GM18873 (cell line): ENCODE results near the gene RPUSD4.

Source experiments
- ATAC-seq: cut with Tn5 transposase; IDR thresholded peaks from one replicate; pipeline ENCODE4 v1.9.1; 2021; ENCODE audit warnings: mild to moderate bottlenecking, moderate library complexity, moderate number of reproducible peaks; ENCODE audit not compliant: unreplicated experiment, low FRiP score

RPUSD4 gene

DNA sequence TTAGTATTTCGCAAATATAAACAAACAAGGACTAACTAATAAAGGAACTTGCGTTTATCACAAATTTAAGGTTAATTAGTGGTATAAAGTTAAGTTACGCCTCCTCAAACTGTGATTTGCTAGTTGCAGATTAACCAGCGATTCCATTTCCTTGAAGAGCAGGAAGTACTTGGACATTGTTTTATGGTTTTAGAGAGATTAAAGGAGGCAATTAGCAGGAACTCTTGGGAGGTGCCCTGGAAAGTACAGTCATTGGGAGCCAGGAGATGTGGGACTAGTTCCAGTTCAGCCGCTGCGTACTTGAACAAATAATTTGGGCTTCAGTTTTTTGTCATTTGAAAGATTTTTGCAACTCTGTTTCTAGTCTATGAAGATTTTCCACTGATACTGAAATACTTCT lies 3.4 kb upstream of the RPUSD4 start:
- ATAC-seq, result no peak

DNA sequence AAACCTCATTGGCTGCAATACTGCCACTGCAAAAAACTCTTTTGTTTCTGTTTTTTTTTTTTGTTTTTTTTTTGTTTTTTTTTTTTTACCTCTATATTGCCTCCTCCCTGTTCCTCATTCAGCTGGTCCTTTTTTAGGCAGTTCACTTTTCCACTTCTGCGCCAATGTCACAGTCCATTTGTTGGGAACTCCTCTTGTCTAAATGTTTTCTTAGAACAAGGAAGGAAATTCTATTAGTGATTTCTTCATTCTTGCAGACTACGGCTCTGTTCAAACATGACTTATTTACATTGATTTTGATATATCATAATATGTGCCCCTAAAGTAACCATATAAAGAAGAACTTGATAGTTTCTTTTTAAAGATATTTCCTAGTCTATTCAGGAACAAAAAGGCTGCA lies 3.0 kb upstream of the RPUSD4 start:
- no peak for ATAC-seq

DNA sequence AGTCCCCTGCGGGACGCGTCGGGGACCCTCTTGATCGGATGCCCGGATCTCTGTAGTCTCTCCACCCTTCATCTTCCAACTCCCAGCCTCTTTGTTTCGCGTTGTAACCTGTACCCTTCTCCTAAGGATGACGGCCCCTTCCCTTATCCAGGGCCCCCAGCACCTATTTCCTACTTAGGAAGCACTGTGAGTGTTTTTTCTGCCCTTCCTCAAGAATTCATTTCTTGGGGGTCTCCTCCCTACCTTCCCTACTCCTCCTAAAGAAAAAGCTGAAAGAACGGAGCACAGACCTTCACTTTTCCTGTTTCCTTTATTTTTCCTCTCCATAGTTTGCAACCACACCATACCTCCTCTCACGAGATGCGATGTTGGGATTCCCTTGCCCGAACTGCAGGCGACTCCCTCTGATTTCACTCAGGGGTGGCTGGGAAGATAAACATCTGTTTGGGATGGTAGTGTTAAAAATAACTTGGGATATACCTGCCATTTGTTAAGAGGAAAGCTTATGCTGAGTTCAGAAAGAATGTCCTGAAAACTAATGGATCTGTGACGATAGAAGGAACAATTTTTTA lies 725 bp upstream of the RPUSD4 start:
- no peak for ATAC-seq

DNA sequence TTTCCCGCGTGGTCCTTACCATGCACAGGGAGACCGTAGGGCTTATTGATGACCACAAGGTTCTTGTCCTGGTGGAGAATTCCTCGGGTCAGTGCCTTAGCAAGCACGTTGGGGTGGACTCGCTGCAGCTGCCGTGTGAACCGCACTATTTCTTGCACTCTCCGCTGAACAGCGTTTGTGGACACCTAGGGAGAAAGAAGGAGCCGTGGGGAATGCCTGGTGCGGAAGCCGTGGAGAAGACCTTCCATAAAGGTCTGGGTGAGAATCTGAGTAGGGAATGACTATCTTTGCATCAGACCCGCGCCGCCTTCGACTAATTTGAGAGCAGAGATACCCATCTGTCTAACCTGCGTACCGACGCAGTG lies 597 bp downstream of the RPUSD4 start:
- no peak for ATAC-seq

DNA sequence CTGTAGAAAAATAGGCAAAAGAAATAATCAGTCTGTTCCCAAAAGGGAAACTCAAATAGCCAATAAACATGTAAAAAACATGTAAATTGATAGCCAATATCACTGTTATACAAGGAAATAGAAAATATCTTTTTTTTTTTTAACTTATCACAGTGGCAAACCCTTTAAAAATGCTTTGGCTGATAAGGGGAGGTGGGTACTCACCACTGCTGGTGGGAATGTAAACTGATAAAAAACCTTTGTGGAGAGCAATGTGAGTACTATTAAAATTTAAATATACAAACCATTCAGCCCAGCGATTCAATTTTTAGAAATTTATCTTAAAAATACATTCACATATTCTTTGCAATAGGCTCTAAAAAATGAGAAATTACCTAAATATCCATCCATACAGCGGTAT lies 3.6 kb downstream of the RPUSD4 start:
- ATAC-seq, result no peak

DNA sequence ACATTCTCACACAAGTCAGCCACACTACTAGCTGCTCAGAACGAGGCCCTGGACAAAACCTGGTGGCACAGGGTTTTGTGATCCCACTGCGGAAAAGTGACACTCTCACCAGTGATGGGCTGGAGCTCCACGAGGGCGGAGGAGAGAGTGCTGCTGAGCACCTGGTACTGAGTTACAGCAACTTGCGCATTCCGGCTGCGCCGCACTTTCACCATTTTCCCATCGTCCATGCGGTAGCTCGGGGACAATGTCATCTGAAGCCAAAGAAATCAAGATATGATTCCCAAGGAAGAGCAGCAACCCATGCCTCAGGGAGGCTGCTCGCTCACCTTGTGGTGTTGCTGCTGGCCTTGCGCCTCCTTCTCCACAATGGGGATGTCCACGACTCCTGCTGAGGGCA lies 6.1 kb downstream of the RPUSD4 start:
- ATAC-seq, result no peak

DNA sequence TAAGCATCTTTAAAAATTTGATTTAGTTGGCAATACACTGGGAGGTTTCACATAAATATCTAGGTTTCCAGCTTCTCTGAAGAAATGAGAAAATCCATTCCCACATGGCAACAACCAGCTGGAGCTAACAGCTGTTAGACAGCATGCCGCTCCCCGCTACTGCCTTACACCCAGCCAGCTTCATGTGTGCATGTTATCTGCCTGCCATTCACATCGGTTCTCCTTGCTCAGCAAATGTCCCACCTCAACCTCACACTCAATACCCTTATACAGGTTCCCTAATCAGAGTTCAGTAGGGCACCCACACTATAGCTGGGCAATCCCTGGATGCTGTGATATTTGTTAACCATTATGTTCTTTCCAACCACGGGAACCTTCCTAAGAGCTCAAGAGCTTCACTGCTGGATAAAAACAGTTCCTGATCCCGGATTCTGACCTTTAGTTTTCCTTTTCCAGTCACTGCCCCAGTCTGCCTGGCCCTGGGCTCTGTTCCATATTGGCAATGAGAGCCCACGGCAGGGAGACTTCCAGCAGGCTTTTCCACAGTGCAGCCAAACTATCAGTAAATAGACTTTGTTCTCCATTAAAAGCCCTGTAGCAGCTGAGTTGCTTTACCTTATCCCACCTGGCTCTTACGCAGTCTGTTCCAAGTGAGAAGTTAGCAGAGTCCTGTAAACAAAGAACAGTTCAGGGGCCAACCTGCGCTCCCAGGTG lies 8.6 kb downstream of the RPUSD4 start:
- no peak for ATAC-seq

DNA sequence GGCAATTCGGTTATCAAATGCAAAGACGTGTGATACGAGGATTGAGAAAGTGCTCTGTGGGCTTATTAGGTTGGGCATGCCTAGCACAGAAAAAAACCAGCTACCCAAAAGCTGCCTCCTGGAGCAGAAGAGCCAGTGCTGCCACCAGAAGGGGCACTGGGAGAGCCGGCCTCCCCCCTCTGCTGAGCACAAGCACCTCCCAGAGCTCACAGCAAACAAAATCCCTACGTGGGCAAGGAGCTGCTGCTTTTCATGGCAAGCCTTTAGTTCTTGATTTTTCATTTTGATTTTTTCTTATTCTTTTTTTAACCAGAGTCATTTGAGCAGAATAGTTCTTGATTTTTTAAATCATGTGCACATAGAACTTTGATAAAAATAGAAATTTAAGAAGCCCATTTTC lies 12.8 kb downstream of the RPUSD4 start:
- ATAC-seq, result no peak

DNA sequence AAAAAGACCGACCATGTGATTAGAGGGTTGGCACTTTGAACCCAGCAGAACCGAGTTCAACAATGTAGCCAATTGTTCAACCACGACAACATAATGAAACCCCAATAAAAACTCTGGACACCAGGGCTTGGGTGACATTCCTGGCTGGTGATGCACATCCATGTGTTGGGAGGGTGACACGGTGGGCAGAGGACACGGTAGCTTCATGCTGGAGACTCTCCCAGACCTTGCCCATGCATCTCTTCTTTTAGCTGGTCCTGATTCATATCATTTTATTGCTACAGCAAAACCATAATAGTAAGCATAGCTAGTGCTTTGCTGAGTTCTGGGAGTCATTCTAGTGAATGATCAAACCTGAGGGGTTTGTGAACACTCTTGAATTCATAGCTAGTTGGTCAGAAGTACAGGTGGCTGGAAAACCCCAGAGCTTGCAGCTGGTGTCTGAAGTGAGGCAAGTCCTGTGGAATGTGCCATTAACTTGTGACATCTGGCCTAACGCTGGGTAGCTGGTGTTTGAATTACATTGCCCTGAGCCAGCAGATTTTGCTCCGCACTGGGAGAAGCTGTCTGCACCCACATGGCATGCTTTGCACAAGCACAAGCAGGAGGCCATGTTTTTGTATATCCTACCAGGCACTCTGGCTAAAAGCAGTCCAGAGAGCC lies 14.0 kb downstream of the RPUSD4 start:
- ATAC-seq, result peak; percentile 57

DNA sequence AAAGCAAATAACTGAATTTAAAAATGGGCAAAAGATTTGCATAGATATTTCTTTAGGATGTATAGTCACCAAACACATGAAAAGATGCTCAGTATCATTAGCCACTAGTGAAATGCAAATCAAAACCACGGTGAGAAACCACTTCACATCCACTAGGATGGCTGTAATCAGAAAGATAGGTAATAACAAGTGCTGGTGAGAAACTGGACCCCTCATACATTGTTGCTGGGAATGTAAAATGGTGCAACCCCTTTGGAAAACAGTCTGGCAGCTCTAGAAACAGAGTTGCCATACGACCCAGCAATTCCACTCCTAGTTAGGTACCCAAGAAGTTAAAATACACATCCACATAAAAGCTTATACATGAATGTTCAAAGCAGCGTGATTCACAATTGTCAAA lies 16.3 kb downstream of the RPUSD4 start:
- no peak for ATAC-seq

DNA sequence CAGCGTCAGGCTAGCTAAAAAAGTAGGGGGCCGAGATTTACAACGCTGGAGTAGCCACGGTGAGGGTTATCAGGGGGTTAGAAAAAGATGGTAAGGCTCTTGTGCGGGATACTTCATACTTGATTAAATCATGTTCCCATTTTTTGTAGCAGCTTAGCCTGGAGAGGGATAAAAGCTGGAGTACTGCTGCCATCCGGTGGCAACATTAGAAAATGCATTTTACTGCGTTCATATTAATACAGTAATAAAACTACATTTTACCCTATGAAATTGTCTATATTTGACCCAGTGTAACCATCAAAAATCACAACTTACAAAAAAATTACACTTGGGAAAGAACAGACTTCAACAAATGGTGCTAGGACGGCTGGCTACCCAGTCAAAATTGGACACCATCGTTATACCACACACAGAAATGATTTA lies 17.3 kb downstream of the RPUSD4 start:
- no peak for ATAC-seq

DNA sequence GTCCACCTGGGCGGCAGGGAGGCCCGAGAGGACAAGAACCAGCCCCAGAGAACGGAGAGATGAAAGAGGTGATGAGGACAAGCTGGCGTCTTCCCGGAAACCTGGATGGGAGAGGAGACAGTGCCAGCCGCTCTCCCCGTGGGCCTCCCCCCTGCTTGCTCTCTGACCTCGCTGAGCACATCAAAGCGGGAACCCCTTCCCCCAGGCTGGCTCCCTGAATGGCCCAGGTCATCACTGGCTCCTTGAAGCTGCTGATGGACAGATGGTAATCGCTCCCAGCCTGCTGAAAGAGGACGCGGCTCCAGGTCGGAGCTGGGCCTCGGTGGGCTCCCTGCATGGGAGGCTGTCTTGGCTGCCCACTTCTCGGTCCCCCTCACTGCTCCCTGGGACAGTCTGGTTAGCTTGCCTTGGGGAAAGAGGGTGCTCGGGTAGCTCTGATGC lies 18.4 kb downstream of the RPUSD4 start:
- no peak for ATAC-seq

DNA sequence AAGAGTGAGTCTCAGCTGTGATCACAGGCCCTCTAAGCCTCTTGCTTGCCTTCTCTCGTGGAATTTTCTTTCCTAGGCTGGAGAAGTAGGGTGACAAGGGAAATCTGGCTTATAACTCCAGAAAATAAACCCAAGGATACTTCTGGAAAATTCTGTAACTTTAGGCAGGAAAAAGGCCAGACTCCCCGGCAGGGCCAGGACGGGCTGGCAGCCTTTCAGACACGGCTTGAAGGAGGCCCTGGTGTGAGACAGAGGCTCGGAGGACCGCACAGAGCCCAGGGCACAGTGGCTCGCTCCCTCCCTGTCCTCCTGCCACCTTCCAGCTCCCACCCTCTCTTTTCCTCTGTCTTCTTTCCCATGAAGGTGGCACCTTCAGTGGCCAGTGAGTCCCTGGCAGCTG lies 19.1 kb downstream of the RPUSD4 start:
- no peak for ATAC-seq

DNA sequence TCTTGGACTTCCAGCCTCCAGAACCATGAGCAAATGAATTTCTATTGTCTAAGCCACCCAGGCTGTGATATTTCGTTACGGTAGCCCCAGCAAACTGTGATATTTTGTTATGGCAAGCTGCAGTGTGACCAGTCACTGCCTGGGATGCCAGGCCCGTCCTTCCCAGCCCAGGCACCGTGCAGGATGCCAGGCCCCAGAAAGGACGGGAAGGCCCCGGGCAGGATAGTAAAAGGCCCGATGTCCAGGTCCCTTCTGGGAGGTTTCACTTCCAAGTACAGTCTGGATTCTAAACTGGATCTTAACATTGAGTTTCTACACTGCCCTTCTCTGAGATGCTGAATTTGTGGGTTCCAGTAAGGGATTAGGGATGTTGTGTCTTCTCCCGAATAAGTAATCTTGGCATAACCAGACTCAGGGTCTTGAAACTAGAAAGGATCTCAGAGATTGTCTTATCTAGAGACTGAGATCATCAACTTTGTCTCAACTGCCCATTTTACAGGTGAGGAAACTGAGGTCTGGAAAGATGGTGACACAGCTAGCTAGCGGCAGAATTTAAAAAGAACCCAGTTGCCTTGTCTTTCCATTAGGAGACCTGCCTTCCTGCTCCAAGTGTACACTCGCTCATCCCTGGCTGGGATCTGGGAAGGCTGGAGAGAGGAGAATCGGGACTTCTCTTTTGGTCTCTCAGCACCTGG lies 19.9 kb downstream of the RPUSD4 start:
- no peak for ATAC-seq

DNA sequence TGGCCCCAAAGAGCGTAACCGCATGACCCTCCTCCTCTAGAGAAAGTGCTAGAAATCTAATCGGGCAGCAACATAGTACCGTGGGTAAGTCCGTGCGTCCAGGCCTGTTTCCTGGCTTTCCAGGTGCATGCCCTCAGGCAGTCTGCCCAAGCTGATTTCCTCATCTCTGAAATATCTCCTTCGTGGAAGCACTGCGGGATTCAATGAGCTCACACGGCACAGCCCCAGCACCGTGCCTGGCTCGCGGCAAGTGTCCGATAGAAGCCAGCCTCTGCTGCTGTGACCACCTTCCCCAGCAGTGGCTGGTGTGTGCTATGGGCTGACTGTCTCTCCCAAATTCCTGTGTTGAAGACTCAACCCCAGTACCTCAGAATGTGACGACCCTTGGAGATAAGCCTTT lies 20.7 kb downstream of the RPUSD4 start:
- ATAC-seq, result no peak

DNA sequence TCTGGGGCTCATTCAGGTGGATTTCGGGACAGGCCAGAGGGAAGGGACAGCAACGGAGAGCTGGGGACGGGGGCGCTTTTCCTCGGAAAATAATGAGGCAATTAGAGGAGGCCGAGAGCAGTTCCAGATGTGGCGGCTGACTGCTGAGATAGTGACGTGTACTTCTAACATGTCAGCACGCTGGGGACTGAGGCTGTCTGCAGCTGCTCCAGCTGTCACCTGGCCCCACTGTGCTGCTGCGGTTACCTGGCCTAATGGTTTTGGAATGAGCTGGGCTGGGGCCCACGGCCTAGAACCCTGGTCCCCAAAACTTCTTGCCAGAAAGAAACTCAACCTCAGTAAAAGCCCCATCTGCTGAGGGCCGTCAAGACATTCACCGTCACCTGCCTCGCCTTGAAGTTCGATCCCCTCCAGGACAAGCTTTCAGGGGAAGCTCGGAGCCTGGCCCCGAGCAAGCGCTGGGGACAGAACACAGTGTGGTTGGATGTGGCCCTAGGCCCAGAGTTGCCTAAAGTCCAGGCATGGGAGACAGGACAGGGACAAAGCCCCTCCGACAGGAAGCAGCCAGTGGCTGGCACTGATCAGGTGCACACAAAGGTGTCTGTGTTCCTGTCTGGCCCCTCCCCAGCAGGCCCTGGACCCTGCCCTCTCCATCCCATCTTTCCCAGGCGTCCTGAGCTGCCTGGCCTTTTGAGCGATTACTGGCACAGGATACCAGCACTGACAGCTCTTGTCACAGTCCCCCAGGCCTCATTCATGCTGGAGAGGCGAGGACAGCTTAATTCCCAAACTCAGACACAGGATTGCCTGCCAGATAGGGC lies 22.1 kb downstream of the RPUSD4 start:
- ATAC-seq, result peak; percentile 37

DNA sequence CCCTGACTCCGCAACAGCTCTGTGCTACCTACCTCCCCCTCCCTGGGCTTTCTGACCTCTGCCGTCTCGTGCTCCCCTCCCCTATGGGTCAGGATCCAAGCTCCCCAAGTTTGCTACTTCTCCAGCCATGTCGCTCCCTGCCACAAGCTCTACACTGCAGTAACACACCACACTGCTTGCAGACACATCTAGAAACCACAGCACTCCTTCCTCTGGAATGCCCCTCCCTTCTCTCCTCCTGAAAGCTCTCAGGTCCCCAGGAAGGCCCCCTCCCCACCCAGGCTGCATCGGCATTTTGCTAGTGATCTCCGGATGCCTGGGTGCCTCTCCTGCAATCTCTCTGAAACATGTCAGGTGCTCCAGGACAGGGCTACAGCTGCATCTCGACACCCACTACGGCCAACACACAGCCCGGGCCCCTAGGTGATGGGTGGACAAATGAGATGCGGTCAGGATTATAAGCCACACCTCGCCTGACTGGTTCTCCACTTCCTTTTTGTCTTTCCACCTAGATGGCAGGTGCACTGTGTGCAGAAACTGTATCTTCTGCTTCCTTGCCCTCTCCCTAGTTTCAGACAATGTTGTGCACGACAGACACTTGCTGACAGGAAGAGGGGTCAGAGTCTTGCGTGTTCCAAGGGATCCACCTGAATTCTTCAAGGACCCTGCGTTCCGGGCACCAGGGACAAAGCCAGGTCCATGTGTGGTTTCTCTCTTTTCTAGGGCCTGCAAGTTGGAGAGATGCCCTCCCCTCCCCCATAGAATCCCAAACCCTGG lies 22.9 kb downstream of the RPUSD4 start:
- peak; percentile 72 for ATAC-seq

DNA sequence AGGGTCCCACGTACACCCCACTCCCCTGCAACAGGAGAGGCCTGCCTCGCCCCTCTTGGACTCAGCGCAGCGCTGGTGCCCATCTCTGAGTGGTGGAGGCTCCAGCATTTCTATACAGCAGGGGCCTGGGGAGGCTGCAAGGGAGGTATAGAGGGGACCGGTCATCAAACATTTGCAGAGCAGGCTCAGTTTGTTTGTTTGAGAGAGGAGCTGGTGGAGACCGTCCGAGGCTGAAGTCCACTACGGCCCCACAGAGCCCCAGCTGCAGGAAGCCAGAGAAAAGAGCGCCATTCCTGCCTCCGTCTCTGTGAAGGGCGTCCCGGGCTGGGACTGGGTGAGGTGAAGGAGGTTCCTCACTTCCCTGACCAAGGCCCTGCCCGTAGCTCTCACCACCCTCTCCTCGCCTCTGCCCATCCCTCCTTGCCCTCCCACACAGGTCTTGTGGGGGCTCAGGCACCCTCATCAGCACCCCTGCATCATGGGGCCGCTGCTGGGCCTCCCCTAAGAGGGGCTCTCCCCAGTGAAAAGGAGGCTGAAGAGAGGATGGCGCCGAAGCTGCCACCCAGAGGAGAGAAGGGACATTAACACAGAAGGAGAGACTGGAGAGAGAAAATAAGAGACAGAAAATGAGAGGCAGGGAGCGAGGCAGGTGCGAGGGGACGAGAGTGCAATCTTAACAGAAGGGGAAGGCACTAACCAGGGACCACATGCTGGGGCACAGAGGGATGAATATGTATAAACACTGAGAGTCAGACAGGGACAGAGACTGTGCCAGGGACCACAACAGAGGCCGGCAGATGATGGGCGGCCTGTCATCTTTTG lies 24.5 kb downstream of the RPUSD4 start:
- ATAC-seq, result no peak
